ENCODE data around the gene ELOVL2.
"Not testable (repeated sequence)": the region's sequence is repeated elsewhere in the genome, so short reads cannot be mapped to it uniquely, and the experiment has no call there.

The ELOVL2 gene

GRCh38 chr6:11021003-11021402 is 23.1 kb downstream of the ELOVL2 start:
- DNase-seq (ENCODE audit: low spot score), result no peak

- DNase-seq (ENCODE audit: low spot score), result no peak
Measured at GRCh38 chr6:11018225-11018624, 25.9 kb downstream of the ELOVL2 start.

- DNase-seq (ENCODE audit: low spot score), result no peak
Measured at GRCh38 chr6:11017090-11017489, 27.0 kb downstream of the ELOVL2 start.

- no peak for DNase-seq (ENCODE audit: low spot score)
Measured at GRCh38 chr6:11016452-11016851, 27.7 kb downstream of the ELOVL2 start.

GRCh38 chr6:11015102-11015501 is 29.0 kb downstream of the ELOVL2 start:
- no peak for DNase-seq (ENCODE audit: low spot score)

GRCh38 chr6:11013721-11014070 is 30.4 kb downstream of the ELOVL2 start:
- no peak for DNase-seq (ENCODE audit: low spot score)

GRCh38 chr6:11012976-11013720 is 31.0 kb downstream of the ELOVL2 start:
- DNase-seq (ENCODE audit: low spot score), result no peak

GRCh38 chr6:11012295-11012754 is 31.8 kb downstream of the ELOVL2 start:
- no peak for DNase-seq (ENCODE audit: low spot score)

- no peak for DNase-seq (ENCODE audit: low spot score)
Measured at GRCh38 chr6:11011787-11012234, 32.3 kb downstream of the ELOVL2 start.

- DNase-seq (ENCODE audit: low spot score), result no peak
Measured at GRCh38 chr6:11009353-11009752, 34.8 kb downstream of the ELOVL2 start.

- no peak for DNase-seq (ENCODE audit: low spot score)
Measured at GRCh38 chr6:11008821-11009220, 35.3 kb downstream of the ELOVL2 start.

GRCh38 chr6:11007715-11008608 is 36.1 kb downstream of the ELOVL2 start:
- DNase-seq (ENCODE audit: low spot score), result no peak

- DNase-seq (ENCODE audit: low spot score), result no peak
Measured at GRCh38 chr6:11006061-11006460, 38.0 kb downstream of the ELOVL2 start.

GRCh38 chr6:11003297-11003696 is 40.8 kb downstream of the ELOVL2 start:
- DNase-seq (ENCODE audit: low spot score), result not testable (repeated sequence)

- no peak for DNase-seq (ENCODE audit: low spot score)
Measured at GRCh38 chr6:11002176-11002575, 41.9 kb downstream of the ELOVL2 start.

GRCh38 chr6:10999994-11000393 is 44.1 kb downstream of the ELOVL2 start:
- no peak for DNase-seq (ENCODE audit: low spot score)

GRCh38 chr6:10995114-10995707 is 48.9 kb downstream of the ELOVL2 start:
- no peak for DNase-seq (ENCODE audit: low spot score)

- no peak for DNase-seq (ENCODE audit: low spot score)
Measured at GRCh38 chr6:10993896-10994295, 50.2 kb downstream of the ELOVL2 start.

- peak; percentile 68 for DNase-seq (ENCODE audit: low spot score)
Measured at GRCh38 chr6:10991115-10991514, 53.0 kb downstream of the ELOVL2 start.

GRCh38 chr6:10989587-10989986 is 54.5 kb downstream of the ELOVL2 start:
- no peak for DNase-seq (ENCODE audit: low spot score)

- not testable (repeated sequence) for DNase-seq (ENCODE audit: low spot score)
Measured at GRCh38 chr6:10984959-10985358, 59.1 kb downstream of the ELOVL2 start.

- DNase-seq (ENCODE audit: low spot score), result no peak
Measured at GRCh38 chr6:10981409-10981808, 62.7 kb downstream of the ELOVL2 start.

- no peak for DNase-seq (ENCODE audit: low spot score)
Measured at GRCh38 chr6:10979603-10980002, 64.5 kb downstream of the ELOVL2 start.
